RWPE2 (cell line): Measurements from ENCODE around the gene CUBN.

Experiments used
- ATAC-seq: fragments of 200-7000 bp; cut with Tn5 transposase; 3 replicates; pipeline ENCODE4 v1.9.1; 2021; ENCODE audit warnings: low read depth
- DNase-seq: peaks from one replicate; pipeline ENCODE4 v3.0.0-alpha.2; 2020; ENCODE audit warnings: low spot score
- H3K27ac ChIP-seq: fragments of 450-650 bp; 2 replicates; pipeline ENCODE4 v1.5.1; 2017; ENCODE audit warnings: mild to moderate bottlenecking; ENCODE audit not compliant: poor library complexity, severe bottlenecking
- H3K27me3 ChIP-seq: fragments of 250-450 bp; sonication (Bioruptor Pico); 2 replicates; pipeline ENCODE4 v1.5.1; 2021; ENCODE audit warnings: mild to moderate bottlenecking, moderate library complexity; ENCODE audit not compliant: insufficient read depth, poor library complexity, severe bottlenecking
- H3K36me3 ChIP-seq: fragments of 250-450 bp; sonication (Bioruptor Pico); 2 replicates; pipeline ENCODE4 v1.5.1; 2020; ENCODE audit warnings: low read depth, mild to moderate bottlenecking, moderate library complexity
- H3K4me1 ChIP-seq: fragments of 250-450 bp; sonication (Bioruptor Pico); 2 replicates; pipeline ENCODE4 v1.5.1; 2021; ENCODE audit warnings: mild to moderate bottlenecking, moderate library complexity; ENCODE audit not compliant: insufficient read depth, poor library complexity, severe bottlenecking
- H3K4me3 ChIP-seq: fragments of 250-450 bp; sonication (Bioruptor Pico); 2 replicates; pipeline ENCODE4 v1.5.1; 2021; ENCODE audit warnings: mild to moderate bottlenecking, moderate library complexity; ENCODE audit not compliant: severe bottlenecking
- H3K9me3 ChIP-seq: fragments of 250-450 bp; sonication (Bioruptor Pico); 2 replicates; pipeline ENCODE4 v1.5.1; 2021; ENCODE audit warnings: mild to moderate bottlenecking, moderate library complexity; ENCODE audit not compliant: severe bottlenecking
- TF ChIP-seq, protein P1 (sequence below): fragments of 450-650 bp; IDR thresholded peaks from one replicate; pipeline ENCODE4 v1.5.1; 2017; ENCODE audit warnings: mild to moderate bottlenecking, moderate library complexity; ENCODE audit not compliant: poor library complexity, severe bottlenecking

Gene CUBN

DNA sequence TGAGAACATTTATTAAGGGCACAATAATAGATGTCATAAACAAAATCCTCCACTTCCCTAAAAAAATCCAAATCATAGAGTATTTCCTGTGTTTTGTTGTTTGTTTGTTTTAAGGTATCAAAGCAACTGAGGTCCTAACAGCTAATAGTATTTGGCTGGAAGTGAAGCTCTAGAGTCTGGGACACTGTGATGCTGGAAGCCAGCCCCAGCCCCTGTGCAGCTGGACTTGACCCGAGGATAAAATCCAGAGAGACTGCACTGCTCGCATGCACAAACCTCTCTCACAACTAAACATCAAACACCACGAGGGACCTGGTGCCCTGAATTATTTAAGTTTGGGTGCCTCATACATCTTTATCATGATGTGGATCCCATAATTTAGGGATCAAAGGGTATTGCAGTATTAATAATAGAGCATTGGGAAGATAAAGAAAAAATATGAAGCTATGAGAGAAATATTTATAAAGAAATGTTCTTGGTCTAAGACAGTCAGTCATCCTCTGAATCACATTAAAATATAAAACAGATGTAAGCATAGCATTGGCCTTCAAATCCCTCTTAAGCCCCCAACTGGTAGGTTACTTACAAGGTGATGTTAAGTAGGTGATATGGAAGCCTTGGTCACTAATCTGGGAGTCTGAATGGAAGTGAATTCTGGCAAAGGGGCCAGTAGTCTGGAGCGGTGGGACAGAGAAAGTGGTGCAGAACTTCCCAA, 44.4 kb downstream of the CUBN start:
- TF ChIP-seq, protein P1, sequence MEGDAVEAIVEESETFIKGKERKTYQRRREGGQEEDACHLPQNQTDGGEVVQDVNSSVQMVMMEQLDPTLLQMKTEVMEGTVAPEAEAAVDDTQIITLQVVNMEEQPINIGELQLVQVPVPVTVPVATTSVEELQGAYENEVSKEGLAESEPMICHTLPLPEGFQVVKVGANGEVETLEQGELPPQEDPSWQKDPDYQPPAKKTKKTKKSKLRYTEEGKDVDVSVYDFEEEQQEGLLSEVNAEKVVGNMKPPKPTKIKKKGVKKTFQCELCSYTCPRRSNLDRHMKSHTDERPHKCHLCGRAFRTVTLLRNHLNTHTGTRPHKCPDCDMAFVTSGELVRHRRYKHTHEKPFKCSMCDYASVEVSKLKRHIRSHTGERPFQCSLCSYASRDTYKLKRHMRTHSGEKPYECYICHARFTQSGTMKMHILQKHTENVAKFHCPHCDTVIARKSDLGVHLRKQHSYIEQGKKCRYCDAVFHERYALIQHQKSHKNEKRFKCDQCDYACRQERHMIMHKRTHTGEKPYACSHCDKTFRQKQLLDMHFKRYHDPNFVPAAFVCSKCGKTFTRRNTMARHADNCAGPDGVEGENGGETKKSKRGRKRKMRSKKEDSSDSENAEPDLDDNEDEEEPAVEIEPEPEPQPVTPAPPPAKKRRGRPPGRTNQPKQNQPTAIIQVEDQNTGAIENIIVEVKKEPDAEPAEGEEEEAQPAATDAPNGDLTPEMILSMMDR, result no peak
- Histone ChIP-seq H3K9me3 (no peaks in the 10 kb centered on the region), H3K27ac (no peak overlapping the region), H3K4me3 (no peak overlapping the region), H3K36me3 (no peaks in the 10 kb centered on the region), H3K4me1 (peaks cover 14% of the 10 kb centered on the region), H3K27me3 (no peaks in the 10 kb centered on the region)
- no peak for DNase-seq
- no peak for ATAC-seq

GRCh38 chr10:17084258-17084657, 45.4 kb downstream of the CUBN start:
- ATAC-seq (no peak), DNase-seq (no peak)
- no peaks in the 10 kb centered on the region for H3K36me3 ChIP-seq
- no peaks in the 10 kb centered on the region for H3K27me3 ChIP-seq
- no peak overlapping the region for H3K4me3 ChIP-seq
- H3K9me3 ChIP-seq, result no peaks in the 10 kb centered on the region
- peaks cover 13% of the 10 kb centered on the region for H3K4me1 ChIP-seq
- no peak overlapping the region for H3K27ac ChIP-seq
- TF ChIP-seq, protein P1, result no peak

DNA sequence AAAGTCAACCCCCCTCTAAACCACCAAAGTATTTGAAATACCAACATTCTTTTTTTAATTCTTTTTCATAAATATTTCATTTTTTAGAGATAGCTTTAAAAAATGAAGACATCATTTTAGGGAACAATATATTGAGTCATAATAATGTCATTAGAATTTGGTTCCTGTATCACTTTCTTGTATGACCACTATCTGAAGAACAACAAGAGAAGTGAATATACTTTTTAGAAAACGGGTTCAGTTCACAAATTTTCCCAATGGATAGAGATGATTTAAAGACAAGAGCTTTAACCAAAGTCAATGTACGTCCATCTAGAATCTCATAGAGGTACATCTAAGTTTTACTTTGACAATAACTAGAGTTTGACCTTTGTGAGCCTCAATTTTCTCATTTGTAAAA, 48.2 kb downstream of the CUBN start:
- H3K27me3 ChIP-seq, result no peaks in the 10 kb centered on the region
- H3K9me3 ChIP-seq, result no peaks in the 10 kb centered on the region
- H3K4me1 ChIP-seq, result peaks cover 2% of the 10 kb centered on the region
- H3K36me3 ChIP-seq, result no peaks in the 10 kb centered on the region
- DNase-seq (no peak), ATAC-seq (no peak)
- no peak overlapping the region for H3K27ac ChIP-seq
- H3K4me3 ChIP-seq, result no peak overlapping the region
- TF ChIP-seq, protein P1, result no peak

- ATAC-seq, result no peak
- H3K27me3 ChIP-seq, result no peaks in the 10 kb centered on the region
- H3K27ac ChIP-seq, result no peak overlapping the region
- H3K4me3 ChIP-seq, result no peak overlapping the region
- DNase-seq, result no peak
- no peaks in the 10 kb centered on the region for H3K9me3 ChIP-seq
- no peaks in the 10 kb centered on the region for H3K36me3 ChIP-seq
- TF ChIP-seq, protein P1, result no peak
- H3K4me1 ChIP-seq, result peaks cover 26% of the 10 kb centered on the region
These were observed 51.7 kb downstream of the CUBN start for GRCh38 chr10:17077890-17078289.

DNA sequence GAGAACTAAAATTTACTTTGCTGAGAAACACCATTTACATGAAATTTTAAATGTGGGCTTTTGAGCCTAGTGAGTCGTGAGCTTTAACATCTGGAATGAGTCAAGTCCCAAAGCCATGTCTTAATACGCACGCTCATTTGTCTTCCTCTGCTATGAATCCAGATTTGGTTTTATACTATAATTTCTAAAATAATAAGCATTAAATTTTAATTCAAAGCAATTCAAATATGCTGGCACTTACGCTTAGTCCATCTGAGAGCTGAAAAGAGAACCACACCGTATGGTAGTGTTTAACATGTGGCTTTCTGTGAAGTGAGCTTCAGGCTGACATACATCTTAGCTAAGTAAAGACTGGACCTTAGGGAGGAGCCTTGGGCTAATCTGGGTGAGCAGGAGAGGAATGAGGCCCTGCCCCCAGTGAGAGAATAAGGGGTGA, 52.2 kb downstream of the CUBN start:
- no peaks in the 10 kb centered on the region for H3K27me3 ChIP-seq
- DNase-seq, result no peak
- no peaks in the 10 kb centered on the region for H3K9me3 ChIP-seq
- TF ChIP-seq, protein P1, result no peak
- H3K36me3 ChIP-seq, result no peaks in the 10 kb centered on the region
- peaks cover 26% of the 10 kb centered on the region for H3K4me1 ChIP-seq
- ATAC-seq, result no peak
- H3K27ac ChIP-seq, result no peak overlapping the region
- no peak overlapping the region for H3K4me3 ChIP-seq
